DND-41 (cell line): ENCODE results near the gene ZNF791.

Experiments used
- ATAC-seq: fragments of 200-7000 bp; cut with Tn5 transposase; 3 replicates; pipeline ENCODE4 v1.9.1; 2021; ENCODE audit warnings: low read depth; ENCODE audit not compliant: insufficient read depth
- DNase-seq: peaks from one replicate; pipeline ENCODE4 v3.0.0-alpha.2; 2020
- H2AFZ ChIP-seq: 2 replicates; pipeline ENCODE4 v1.6.0; 2012; ENCODE audit warnings: low read depth, low read length
- H3K27ac ChIP-seq: 2 replicates; pipeline ENCODE4 v1.5.1; 2012; ENCODE audit warnings: low read length, inconsistent platforms
- H3K27me3 ChIP-seq: fragments of 200-600 bp; sonication (generic); 2 replicates; pipeline ENCODE4 v1.6.0; 2012; ENCODE audit warnings: low read length, mild to moderate bottlenecking, inconsistent platforms; ENCODE audit not compliant: insufficient read depth, poor library complexity
- H3K36me3 ChIP-seq: 2 replicates; pipeline ENCODE4 v1.5.1; 2012; ENCODE audit warnings: low read length, inconsistent platforms; ENCODE audit not compliant: insufficient read depth
- H3K4me1 ChIP-seq: 2 replicates; pipeline ENCODE4 v1.5.1; 2012; ENCODE audit warnings: mild to moderate bottlenecking, low read length; ENCODE audit not compliant: insufficient read depth
- H3K4me2 ChIP-seq: 2 replicates; pipeline ENCODE4 v1.6.0; 2012; ENCODE audit warnings: mild to moderate bottlenecking, moderate library complexity, low read length, inconsistent platforms; ENCODE audit not compliant: insufficient read depth
- H3K4me3 ChIP-seq, 2 experiments: fragments of 200-600 bp in 1 of 2; shearing (Covaris generic) in 1 of 2; 2 replicates each; pipeline ENCODE4 v1.5.1; 2012 to 2016; ENCODE audit warnings: inconsistent platforms in 2 of 2, low read length in 2 of 2, mild to moderate bottlenecking in 2 of 2, low read depth in 1 of 2, moderate library complexity in 1 of 2
- H3K79me2 ChIP-seq: 2 replicates; pipeline ENCODE4 v1.6.0; 2012; ENCODE audit warnings: low read length, inconsistent platforms; ENCODE audit not compliant: insufficient read depth
- H3K9ac ChIP-seq: 2 replicates; pipeline ENCODE4 v1.6.0; 2012; ENCODE audit warnings: low read depth, mild to moderate bottlenecking, inconsistent platforms, low read length, moderate library complexity
- H3K9me3 ChIP-seq: 2 replicates; pipeline ENCODE4 v1.5.1; 2012; ENCODE audit warnings: low read length, moderate library complexity, mild to moderate bottlenecking, inconsistent platforms; ENCODE audit not compliant: insufficient read depth, severe bottlenecking
- H4K20me1 ChIP-seq: 2 replicates; pipeline ENCODE4 v1.6.0; 2012; ENCODE audit warnings: low read length; ENCODE audit not compliant: insufficient read depth
- CTCF ChIP-seq: IDR thresholded peaks from 2 replicates; pipeline ENCODE4 v1.5.1; 2012; ENCODE audit warnings: borderline replicate concordance, low read length, moderate library complexity, mild to moderate bottlenecking; ENCODE audit not compliant: poor library complexity, severe bottlenecking; ENCODE audit errors: extremely low read depth
- EZH2 ChIP-seq: IDR thresholded peaks from 3 replicates; pipeline ENCODE4 v1.6.1; 2012; ENCODE audit warnings: borderline replicate concordance, low read depth, mild to moderate bottlenecking, moderate library complexity, low read length, inconsistent platforms; ENCODE audit not compliant: severe bottlenecking

ZNF791 gene

GRCh38 chr19:12665671-12666264 lies 55.0 kb downstream of the ZNF791 start:
- Histone ChIP-seq H3K4me2 (peak overlapping the region; percentile 77), H3K4me1 (peaks cover 48% of the 10 kb centered on the region), H4K20me1 (peaks cover 8% of the 10 kb centered on the region; the same call in 1 of the 2 replicates), H2AFZ (peak overlapping the region; percentile 94), H3K9ac (peak overlapping the region; percentile 74), H3K27ac (peak overlapping the region; percentile 77), H3K4me3 (peak overlapping the region; percentile 84 to 86), H3K79me2 (peaks cover 56% of the 10 kb centered on the region), H3K9me3 (no peaks in the 10 kb centered on the region), H3K27me3 (no peaks in the 10 kb centered on the region), H3K36me3 (peaks cover 59% of the 10 kb centered on the region)
- ATAC-seq: no peak
- DNase-seq: no peak
- no peak for TF ChIP-seq CTCF
- no peak for TF ChIP-seq EZH2

GRCh38 chr19:12666265-12667048 lies 55.7 kb downstream of the ZNF791 start, which contains the start of the genes MAN2B1 and WDR83:
MAN2B1 (minus strand) TSS chr19:12666742; CDS start chr19:12666701, 41 bp downstream.
WDR83 (plus strand) TSS chr19:12666807; CDS start chr19:12669791, 2,984 bp downstream.
- Histone ChIP-seq H3K4me1 (peaks cover 50% of the 10 kb centered on the region), H3K79me2 (peaks cover 57% of the 10 kb centered on the region), H3K9me3 (no peaks in the 10 kb centered on the region), H3K4me3 (peak within 1 kb of the TSS; percentile 84 to 86), H3K27me3 (no peaks in the 10 kb centered on the region), H3K9ac (peak within 1 kb of the TSS; percentile 74), H4K20me1 (peaks cover 8% of the 10 kb centered on the region; the same call in 1 of the 2 replicates), H3K36me3 (peaks cover 53% of the 10 kb centered on the region), H2AFZ (peak within 1 kb of the TSS; percentile 94), H3K4me2 (peak within 1 kb of the TSS; percentile 77), H3K27ac (peak within 1 kb of the TSS; percentile 77)
- peak; percentile 92 for ATAC-seq
- peak; percentile 85 for DNase-seq
- TF ChIP-seq CTCF: no peak
- TF ChIP-seq EZH2: no peak

- TF ChIP-seq EZH2 (no peak), CTCF (no peak)
- H3K9me3 ChIP-seq: no peaks in the 10 kb centered on the region
- H3K9ac ChIP-seq: peak overlapping the region; percentile 74
- peaks cover 55% of the 10 kb centered on the region for H3K36me3 ChIP-seq
- DNase-seq (no peak), ATAC-seq (no peak)
- H4K20me1 ChIP-seq: peaks cover 12% of the 10 kb centered on the region; the same call in 1 of the 2 replicates
- H3K4me3 ChIP-seq: peak overlapping the region in 1 of 2 experiments; percentile 84; a peak in 2 of 4 replicates
- no peak overlapping the region for H3K27ac ChIP-seq
- H3K4me2 ChIP-seq: peak overlapping the region; percentile 77
- peaks cover 50% of the 10 kb centered on the region for H3K4me1 ChIP-seq
- H3K27me3 ChIP-seq: no peaks in the 10 kb centered on the region
- no peak overlapping the region for H2AFZ ChIP-seq
- peaks cover 62% of the 10 kb centered on the region for H3K79me2 ChIP-seq
Measured at GRCh38 chr19:12667731-12668302, 57.1 kb downstream of the ZNF791 start.
